Mucosa of gallbladder (tissue), 1 donor: ENCODE data around the gene GPR108. TPM values are rescaled to one million over a fixed set of nuclear protein-coding genes. Genes with fewer than 3 reads are reported as not detected.

Experiments
- DNase-seq: peaks from one replicate; pipeline ENCODE4 v3.0.0-alpha.2; 2020; ENCODE audit warnings: low spot score
- total RNA-seq: library from RNA; stranded (reverse); gene quantifications from one replicate; pipeline ENCODE4 v1.2.1, GENCODE V29; 2021
- donor health status: DM: no; HTN: no; CAD: no.

Gene GPR108
- total RNA-seq, 1 donor from 2014 or later: 137 TPM

- DNase-seq: peak; percentile 99
Observed at GRCh38 chr19:6737873-6738786, 750 bp upstream of the GPR108 start.

GRCh38 chr19:6736917-6737283, 480 bp downstream of the GPR108 start:
- no peak for DNase-seq

- DNase-seq: peak; percentile 82
Observed at GRCh38 chr19:6736169-6736916, 1.0 kb downstream of the GPR108 start.

GRCh38 chr19:6735181-6735911, 2.0 kb downstream of the GPR108 start:
- no peak for DNase-seq

GRCh38 chr19:6734096-6734696, 3.2 kb downstream of the GPR108 start:
- no peak for DNase-seq

- DNase-seq: no peak
Observed at GRCh38 chr19:6733338-6734095, 3.9 kb downstream of the GPR108 start.

- DNase-seq: no peak
Observed at GRCh38 chr19:6732803-6733337, 4.5 kb downstream of the GPR108 start.

- DNase-seq: no peak
Observed at GRCh38 chr19:6731822-6732221, 5.6 kb downstream of the GPR108 start.

GRCh38 chr19:6730941-6731670, 6.3 kb downstream of the GPR108 start:
- DNase-seq: no peak

GRCh38 chr19:6730153-6730804, 7.1 kb downstream of the GPR108 start:
- DNase-seq: peak; percentile 94

- DNase-seq: no peak
Observed at GRCh38 chr19:6729573-6730152, 7.7 kb downstream of the GPR108 start.

GRCh38 chr19:6728346-6728745, 9.0 kb downstream of the GPR108 start:
- no peak for DNase-seq

- DNase-seq: peak; percentile 50
Observed at GRCh38 chr19:6725513-6726231, 11.7 kb downstream of the GPR108 start.

- no peak for DNase-seq
Observed at GRCh38 chr19:6724631-6725492, 12.5 kb downstream of the GPR108 start.

GRCh38 chr19:6723738-6724137, 13.6 kb downstream of the GPR108 start:
- no peak for DNase-seq

- peak; percentile 50 for DNase-seq
Observed at GRCh38 chr19:6723108-6723618, 14.2 kb downstream of the GPR108 start.

- DNase-seq: no peak
Observed at GRCh38 chr19:6721773-6722172, 15.6 kb downstream of the GPR108 start.
